ENCODE data around the gene DNAH8.
A peak's percentile ranks its signal among the peaks of the same experiment; 100 is the strongest.

The DNAH8 gene

DNA sequence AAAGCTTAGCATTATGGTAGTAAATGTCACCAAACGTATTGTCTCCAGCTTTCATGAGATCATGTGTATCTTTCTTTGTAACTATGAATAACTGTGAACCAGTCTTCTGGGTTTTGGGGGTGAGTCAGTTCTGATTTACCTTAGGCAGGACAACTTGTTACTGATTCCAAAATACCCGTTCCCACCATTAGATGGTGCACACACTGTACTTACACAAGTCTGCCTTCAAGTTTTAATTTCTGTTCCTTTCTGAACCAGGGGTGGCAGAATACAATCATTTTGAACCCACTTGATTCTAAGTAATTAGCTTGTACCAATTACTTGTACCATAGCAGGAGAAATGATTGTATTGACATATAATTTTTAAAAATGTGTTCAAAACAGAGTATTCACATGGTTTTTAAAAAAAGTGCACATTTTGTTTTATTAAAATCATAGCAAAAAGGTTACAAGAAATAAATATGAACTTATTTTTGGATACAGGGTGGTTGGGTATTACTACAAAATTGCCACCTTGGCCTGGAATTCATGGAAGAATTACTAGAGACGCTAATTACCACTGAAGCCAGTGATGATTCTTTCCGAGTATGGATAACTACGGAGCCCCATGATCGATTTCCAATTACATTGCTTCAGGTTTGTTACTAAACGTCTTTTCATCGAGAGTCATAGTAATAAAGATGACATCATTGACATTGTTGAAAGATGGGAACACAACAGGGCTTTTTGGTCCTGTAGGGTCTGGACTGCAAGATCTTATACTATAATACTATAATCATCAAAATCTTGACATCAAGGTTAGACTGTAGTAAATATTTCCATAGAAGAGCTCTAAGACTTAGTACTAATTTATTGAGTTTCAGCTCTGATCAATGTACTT lies 258.3 kb downstream of the DNAH8 start:
- DNase-seq (ENCODE audit: low spot score) = peak; percentile 17

DNA sequence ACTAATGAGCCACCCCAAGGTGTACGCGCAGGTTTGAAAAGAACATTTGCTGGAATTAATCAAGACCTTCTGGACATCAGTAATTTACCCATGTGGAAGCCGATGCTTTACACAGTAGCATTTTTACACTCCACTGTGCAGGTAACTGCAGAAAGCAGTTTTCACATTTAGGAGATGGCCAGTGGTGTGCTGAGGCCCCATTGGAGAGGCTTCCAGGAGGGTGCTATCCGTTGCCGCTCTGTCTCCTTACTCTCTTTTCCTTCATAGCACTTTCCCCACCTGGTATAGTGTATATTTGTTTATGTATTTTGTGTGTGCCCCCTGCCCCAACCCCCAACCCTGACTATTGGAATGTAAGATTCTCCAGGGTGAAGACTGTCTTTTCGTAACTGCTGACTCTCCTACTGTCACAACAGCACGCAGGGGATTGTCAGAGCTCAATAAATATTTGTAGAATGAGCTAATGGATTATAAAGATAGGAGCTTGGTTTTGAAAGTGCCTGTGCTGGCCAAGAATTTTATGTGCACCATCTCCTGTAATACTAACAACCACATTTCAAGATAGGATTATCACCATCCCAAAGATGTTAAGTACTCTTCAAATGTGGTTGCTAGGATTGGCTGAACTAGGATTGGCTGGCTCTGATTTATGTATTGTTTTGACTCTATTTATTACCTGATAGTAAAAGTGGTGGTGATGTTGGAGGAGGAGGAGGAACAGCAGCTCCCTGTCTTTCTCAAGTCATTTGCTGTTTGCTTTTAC lies 259.5 kb downstream of the DNAH8 start:
- no peak for DNase-seq (ENCODE audit: low spot score)

DNA sequence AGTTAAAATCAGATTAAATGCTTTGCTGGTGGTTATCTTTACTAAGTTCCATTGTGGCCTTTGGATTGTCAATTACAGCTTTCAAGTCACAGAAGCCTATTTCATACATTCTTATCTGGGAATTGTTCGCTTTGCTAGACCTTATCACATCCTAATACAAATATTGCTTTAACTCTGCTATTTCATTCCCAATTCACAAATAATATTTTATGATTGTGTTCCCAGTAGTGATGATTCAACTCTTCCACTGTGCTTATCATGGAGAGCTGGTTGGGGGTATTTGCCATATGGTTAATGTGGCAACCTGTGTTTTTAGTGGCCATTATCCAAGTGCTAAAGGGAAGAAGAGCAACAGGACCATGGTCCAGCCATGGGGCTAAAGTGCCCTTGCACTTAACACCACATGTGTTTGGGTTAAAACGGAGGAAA lies 260.5 kb downstream of the DNAH8 start:
- DNase-seq (ENCODE audit: low spot score) = no peak

DNA sequence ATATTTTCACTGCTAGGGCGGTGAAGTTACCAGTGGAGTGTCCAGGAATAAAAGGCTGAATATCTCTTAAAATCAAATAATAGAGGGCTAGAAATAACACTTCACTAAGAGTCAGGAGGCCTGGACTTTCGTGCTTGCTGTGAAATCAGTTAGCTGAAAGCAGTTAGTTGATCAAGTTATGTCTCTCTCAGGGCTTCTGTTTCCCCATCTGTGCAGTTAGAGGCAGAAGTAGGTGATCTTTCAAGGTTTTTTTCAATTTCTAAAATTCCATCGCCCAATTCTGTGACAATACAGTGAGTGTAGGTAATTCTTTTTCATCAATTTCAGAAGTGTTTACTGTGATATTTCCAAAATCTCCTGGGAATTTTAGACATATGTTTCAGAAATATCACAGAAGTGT lies 260.9 kb downstream of the DNAH8 start:
- DNase-seq (ENCODE audit: low spot score) = no peak

DNA sequence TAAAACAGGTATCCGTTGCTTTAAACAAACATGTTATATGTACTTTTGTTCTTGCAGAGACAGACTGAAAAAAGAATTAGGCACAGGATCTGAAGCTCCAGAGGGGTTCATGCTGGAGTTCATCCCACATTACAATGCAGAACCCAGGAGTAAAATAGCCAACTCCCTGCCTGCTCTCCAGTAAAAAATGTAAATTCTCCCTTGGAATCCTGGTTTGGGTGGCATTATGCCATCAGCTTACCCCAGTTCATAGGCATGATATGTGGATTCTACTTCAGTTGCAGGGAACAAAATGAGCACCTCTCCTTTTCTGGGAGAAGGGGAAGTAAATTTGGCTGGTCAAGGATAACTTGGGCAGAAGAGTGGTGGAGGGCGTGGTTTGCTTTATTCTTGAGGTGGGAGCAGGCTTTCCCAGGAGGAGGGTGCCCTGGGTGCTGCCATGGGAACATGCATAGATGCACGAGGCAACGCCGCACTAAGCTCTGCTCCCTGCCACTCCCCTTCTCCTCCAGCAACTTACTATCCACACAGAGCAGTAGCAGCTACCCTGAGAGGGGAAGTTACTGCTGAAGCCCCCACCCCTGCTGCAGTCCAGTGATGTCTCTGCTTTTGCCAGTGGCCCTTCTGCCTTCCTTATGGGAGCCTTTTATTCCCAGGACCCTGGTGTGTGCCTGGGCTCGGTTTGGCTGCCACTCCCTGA lies 261.8 kb downstream of the DNAH8 start:
- DNase-seq (ENCODE audit: low spot score) = no peak

DNA sequence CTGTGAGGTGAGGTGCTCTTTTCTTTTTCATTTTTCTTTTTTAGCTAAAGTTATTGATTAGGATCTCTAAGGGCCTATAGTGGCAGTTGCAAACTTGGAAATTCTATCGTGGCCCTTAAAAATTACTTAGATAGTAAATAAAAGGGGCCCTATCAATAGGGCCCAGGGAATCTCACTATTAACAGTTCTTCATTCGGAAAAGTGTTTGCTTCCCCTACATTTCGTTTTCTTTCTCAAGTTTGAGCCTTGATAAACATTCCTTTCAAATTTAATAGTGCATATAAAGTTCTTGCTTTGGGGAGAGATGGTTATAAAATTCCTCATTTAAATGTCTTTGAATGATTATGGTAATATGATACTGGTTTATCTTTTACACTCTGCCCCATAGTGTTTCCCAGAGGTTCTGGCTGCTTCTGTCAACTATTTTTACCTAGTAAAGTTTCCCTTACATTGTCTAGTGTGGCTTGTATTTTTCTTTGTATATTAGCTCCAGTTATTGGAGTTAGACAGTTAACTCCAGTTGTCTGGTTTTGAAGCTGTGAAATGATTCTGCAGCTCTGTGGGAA lies 263.1 kb downstream of the DNAH8 start:
- DNase-seq (ENCODE audit: low spot score) = no peak

DNA sequence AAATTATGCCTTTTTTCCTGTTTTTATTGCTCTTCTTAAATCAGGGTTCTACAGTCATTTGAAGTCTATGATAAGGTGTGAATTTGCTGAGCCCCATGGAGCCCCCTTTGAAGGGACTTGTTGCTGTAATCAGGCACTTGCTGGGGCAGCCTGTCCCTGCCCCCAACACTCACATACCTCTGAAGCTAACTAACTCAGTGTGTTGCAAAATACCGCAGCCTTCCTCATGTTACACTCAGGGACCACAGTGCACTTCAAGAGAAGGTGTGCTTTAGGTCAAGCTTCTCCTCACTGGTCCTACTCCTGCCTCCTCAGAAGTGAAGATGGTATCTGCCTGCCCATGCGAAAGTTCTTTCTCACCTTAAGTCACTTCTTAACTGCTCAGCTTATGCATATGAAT lies 267.4 kb downstream of the DNAH8 start:
- no peak for DNase-seq (ENCODE audit: low spot score)

DNA sequence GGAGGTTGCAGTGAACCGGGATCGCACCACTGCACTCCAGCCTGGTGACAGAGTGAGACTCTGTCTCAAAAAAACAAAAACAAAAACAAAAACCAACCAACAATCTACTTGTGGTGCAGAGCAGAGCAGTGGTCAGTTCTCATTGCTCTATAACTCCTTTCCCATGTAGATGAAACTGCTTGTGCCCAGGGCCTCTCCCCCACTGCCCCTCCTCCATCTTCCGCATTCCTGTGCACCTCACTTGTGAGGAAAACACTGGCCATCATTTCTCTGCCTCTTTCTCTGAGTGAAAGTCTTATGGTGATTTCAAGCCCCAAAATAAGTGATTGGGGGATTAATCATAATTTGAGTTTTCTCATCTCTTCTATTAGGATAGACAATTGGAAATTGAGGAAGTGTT lies 269.6 kb downstream of the DNAH8 start:
- DNase-seq (ENCODE audit: low spot score) = no peak

DNA sequence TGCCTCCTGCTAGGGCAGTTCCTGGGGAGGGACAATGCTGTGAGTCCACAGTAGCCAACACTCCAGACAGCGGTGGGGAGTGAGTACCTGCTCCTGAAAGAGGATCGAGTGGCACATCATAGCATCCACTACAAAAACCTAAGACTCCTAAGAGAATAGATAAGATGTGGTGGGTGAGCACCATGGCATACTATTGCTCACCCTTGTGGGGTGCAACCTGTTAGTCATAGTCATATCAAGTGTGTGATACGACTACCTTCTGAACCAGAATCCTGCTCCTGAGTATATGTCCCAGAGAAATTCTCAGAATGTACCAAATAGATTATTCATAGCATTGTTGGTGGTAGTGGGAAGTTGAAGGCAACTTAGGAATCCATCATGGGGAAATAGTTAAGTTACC lies 270.7 kb downstream of the DNAH8 start:
- no peak for DNase-seq (ENCODE audit: low spot score)

DNA sequence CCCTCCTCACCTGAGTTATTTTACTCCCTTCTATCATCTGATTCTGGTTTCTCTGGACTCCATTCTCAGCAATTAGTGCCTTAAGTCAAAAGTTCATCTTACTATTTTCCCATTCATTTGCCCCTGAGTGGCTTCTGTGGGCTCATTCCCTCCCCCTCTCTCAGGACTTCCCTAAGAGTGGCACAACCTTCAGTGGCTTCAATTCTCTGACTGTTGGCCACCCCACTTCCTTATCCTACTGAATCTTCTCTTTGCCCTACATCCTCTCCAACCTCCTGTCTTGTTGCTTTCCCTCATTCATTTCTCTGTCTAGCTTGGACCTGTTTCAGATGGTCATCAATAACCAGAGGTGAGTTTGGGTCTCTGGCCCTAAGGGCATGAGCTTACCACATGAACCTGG lies 272.4 kb downstream of the DNAH8 start:
- DNase-seq (ENCODE audit: low spot score) = no peak

DNA sequence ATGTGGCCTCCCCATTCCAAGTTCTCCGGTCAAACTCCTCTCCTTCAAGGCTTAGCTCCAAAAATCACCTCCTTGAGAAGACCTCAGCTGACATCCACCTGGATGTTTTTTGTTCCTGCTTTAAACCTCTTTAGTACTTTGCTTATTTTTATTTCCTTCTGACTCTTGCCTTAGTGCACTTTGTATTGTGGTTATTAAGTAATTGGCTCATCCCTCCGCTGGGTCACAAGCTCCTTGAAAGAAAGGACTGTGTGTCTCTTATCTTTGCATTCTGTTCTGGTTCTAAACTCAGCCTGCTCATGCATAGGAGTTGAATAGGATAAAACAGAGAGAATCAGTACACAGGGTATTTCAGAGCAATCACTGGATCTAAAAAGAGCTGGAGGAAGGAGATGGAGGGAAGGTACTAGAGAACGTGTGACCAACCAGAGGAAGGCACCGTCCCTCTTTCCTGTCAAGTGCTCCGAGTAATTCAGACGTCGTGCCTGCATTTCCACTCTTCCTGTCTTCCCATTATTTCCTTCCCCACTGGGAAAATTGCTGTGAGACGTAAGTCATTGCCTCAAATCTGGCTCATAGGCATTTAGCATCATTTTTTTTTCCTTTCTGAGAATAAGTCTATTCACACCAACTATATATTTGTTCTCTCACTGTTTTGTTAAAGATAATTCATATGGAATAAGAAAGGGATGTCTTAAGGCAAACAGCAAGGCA lies 273.8 kb downstream of the DNAH8 start:
- no peak for DNase-seq (ENCODE audit: low spot score)

DNA sequence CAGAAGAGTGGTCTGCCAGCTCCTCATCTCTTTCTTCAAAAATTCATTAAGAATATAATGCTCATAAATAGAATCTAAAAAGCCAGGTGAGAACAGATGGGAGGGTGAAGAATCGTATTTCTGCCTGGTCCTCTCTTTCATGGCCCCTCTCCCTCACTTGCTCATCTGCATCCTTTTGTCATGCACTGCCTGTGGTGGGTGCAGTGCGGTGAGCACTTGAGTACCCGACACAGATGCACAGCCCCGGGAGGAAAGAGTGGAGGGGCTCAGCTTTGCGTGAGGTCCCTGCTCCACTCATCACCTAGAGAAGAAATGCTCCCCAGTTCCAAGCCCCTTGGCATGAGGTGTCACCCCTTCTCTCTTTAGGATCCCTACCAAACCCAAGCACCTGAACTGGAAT lies 275.4 kb downstream of the DNAH8 start:
- no peak for DNase-seq (ENCODE audit: low spot score)

DNA sequence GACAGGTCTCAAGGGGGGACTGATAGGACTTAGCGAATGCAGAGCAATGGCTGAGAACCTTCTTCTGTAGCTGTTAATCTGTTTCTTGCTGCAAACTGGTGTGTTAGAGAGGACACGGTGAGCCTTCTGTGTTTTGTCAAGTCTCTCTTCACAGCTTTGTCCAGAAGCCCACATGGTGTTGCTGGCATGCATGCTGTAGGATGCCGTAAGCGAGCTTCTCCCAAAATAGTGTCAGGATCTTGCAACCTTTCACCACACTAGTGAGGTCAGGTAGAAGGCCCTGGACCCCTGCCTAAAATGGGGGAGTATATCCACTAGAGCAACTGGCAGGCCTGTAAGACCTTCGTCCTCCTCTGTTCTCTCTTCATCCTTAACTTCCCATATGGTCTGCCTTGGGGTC lies 281.6 kb downstream of the DNAH8 start:
- DNase-seq (ENCODE audit: low spot score) = no peak

DNA sequence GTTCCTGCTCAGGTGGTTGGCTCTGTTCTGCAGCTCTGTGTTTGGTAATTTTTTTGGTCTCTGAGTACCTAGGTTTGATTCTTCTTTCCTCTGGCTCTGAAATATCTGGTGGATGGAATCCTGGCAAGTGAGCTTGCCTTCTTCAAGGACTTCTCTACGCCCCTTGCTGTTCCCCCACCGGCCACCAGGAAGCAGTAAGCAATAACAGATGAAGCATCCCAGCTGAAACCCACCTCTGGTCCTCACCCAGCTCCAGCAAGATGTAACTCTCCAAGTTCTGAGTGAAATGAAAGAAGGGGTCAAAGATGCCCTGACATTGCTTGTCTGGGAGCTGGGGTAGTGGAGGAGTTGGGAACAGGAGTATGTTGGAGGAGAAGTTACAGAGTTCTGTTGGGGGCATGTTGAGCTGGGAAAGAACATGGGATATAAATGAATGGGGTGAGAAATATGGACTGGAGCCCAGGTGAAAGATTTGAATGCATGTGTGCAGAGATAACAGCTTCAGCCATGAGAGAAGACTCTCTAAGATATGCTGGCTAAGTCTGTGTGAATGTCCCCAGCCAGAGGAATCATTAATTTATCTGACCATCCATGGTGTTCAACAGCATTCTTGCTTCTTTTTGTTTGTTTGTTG lies 282.1 kb downstream of the DNAH8 start:
- no peak for DNase-seq (ENCODE audit: low spot score)

DNA sequence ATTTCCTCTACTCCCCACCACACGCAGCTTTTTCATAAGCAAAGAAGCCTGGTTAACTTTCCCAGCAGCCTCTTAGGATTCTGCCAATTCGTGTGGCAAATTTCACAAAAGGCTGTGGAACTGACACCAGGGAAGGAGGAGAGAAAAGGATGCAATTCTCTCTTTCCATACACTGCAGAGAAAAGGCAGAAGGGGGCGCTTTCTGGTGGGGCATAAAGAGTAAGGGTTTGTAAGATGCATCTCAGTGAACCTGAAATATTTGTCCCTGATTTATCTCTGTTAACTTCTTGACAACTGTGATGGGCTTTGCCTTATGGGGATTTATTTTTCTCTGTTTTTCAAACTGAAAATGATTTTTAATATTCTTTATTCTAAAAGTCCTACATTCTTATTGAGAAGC lies 288.0 kb downstream of the DNAH8 start:
- no peak for DNase-seq (ENCODE audit: low spot score)

DNA sequence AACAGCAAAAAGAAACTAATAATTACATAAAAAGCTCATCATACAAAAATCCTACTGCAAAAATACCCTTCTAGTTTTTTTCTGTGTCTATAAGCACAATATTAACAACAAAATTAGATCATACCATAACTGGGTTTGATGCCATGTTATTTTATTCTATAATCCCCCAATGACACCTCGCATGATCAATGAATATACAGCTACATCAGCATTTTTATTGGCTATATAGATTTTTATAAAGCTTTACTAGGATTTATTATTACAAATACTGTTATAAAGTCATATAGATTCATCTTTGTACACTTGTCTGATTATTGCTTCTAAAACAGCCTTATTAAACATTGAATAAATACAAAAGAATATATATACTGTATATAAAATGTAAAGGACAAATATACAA lies 288.4 kb downstream of the DNAH8 start:
- DNase-seq (ENCODE audit: low spot score) = no peak

DNA sequence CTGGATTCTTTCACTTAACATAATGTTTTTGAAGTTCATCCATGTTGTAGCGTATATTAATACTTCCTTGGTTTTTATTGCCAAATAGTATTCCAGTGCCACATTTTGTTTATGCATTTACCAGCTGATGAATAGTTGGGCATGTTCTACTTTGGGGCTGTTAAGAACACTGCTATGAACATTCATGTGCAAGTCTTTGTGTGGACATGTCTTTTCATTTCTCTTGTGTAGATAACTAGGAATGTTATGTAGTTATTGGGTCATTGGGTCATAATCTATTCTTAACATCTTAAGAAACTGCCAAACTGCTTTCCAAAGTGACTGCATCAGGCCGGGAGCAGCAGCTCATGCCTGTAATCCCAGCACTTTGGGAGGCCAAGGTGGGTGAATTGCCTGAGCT lies 289.7 kb downstream of the DNAH8 start:
- no peak for DNase-seq (ENCODE audit: low spot score)

DNA sequence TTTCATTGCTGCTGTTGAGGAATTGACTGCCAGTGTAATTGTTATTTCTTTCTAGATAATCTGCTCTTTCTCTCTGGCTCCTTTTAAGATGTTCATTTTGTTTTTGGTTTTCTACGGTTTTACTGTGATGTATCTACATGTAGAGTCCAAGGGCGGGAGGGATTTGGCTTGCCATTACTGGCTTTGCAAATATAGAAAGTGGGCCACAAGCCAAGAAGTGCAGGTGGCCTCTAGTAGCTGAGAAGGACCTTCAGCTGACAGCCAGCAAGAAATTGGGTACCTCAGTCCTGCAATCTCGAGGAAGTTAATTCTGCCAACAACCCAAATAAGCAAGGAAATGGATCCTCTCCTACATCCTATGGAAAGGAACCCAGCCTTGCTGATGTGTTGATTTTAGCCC lies 290.7 kb downstream of the DNAH8 start:
- DNase-seq (ENCODE audit: low spot score) = no peak

DNA sequence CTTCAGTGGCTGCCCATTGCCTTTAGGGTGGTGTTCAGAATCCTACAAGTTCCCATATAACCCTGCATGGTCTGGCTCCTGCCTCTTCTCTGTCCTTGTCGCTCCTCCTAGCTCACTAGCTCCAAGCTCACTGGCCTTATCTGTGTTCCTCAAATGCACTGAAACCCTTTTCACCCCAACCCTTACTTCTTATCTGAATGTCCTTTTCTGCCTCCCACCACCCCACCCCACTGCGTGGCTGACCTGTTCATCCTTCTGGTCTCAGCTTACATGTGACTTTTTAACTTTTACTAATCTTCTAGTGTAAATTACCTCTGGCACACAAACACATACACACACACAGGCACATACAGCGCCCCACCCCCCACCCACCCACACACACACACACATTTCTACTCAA lies 292.5 kb downstream of the DNAH8 start:
- DNase-seq (ENCODE audit: low spot score) = no peak

DNA sequence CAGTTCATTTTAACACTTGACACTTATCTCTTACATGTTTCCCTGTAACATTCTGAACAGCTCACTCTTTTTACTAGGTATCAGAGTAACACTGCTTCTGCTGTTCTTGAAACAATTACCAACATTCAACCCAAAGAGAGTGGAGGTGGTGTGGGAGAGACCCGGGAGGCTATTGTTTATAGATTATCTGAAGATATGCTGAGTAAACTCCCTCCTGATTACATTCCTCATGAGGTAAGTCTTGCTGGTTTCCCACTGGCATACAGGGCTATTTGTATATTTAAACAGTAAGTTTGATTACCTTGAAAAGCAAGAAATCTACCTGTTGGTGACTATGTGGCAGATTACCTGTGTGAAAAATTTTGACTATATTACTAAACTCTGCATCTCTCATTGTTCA lies 293.6 kb downstream of the DNAH8 start:
- DNase-seq (ENCODE audit: low spot score) = no peak

DNA sequence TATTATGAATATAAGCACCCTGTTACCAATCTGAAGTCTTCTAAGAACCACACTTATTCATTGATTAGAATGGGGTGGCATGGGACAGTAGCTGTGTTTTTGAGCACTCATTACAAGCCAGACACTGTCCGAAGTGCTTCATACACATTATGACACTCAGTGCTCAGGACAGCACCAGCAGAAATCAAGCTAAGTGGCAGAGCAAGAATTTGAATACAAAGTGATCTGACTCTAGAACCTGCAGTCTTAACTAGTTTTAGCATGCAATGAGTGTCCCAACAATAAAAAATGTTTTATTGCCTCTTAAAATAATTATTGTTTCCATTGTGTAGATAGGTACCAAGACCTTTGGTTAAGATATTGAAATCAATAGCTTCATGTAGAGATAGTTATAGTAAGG lies 294.4 kb downstream of the DNAH8 start:
- DNase-seq (ENCODE audit: low spot score) = no peak
